Chondrocyte (in vitro differentiated cells): Measurements from ENCODE around the gene COX10. TPM values are rescaled to one million over a fixed set of nuclear protein-coding genes. Genes with fewer than 3 reads are reported as not detected.

ENCODE experiments used
- DNase-seq: peaks from one replicate; pipeline ENCODE4 v3.0.0; 2021; ENCODE audit warnings: mixed read lengths, low spot score
- H3K27ac Mint-ChIP-seq: one replicate; pipeline ENCODE4 v1.8.0; 2021; ENCODE audit warnings: mild to moderate bottlenecking, moderate library complexity, mixed read lengths; ENCODE audit not compliant: unreplicated experiment
- H3K27me3 Mint-ChIP-seq: 2 replicates; pipeline ENCODE4 v1.8.0; 2021; ENCODE audit warnings: low read depth, mixed read lengths
- H3K36me3 Mint-ChIP-seq: 2 replicates; pipeline ENCODE4 v1.8.0; 2021; ENCODE audit warnings: low read depth, mixed read lengths
- H3K4me1 Mint-ChIP-seq: 2 replicates; pipeline ENCODE4 v1.8.0; 2021; ENCODE audit warnings: low read depth, mild to moderate bottlenecking, mixed read lengths
- H3K4me3 Mint-ChIP-seq: one replicate; pipeline ENCODE4 v1.8.0; 2021; ENCODE audit warnings: mild to moderate bottlenecking, moderate library complexity, mixed read lengths; ENCODE audit not compliant: unreplicated experiment
- H3K9me3 Mint-ChIP-seq: 2 replicates; pipeline ENCODE4 v1.8.0; 2021; ENCODE audit warnings: low read depth, mixed read lengths
- CTCF ChIP-seq: fragments of 200-600 bp; sonication (generic); IDR thresholded peaks from 2 replicates; pipeline ENCODE4 v1.5.0; 2021; ENCODE audit warnings: antibody characterized with exemption, mild to moderate bottlenecking, moderate library complexity
- total RNA-seq: library from RNA; stranded (reverse); gene quantifications from 3 replicates; pipeline ENCODE4 v1.2.1, GENCODE V29; 2021

COX10 gene
- total RNA-seq, 1 donor from 2014 or later = 12.6 TPM

GRCh38 chr17:14125518-14126137, 56.3 kb downstream of the COX10 start:
- Mint-ChIP-seq H3K9me3 (no peaks in the 10 kb centered on the region), H3K27me3 (no peaks in the 10 kb centered on the region), H3K36me3 (no peaks in the 10 kb centered on the region), H3K4me3 (no peak overlapping the region), H3K4me1 (peaks cover 3% of the 10 kb centered on the region), H3K27ac (no peak overlapping the region)
- DNase-seq = no peak
- no peak for TF ChIP-seq CTCF

DNA sequence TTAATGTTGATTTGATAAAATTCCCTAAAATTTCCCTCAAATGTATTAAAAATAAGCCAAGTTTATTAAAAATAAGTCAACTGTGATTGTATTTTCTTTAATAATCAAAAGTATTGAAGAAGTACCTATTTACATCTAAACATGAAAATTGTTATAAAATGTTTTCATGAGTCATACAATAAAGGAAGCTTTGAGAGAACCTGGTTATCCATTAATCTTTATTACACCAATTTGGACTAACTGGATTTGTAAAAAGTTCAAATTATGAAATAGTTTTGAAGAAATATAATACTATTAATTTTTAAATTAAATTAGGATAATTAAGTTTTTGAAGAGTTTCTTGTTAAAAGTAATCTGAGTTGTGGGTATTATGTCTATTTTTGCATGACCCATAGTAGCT, 63.8 kb downstream of the COX10 start:
- no peak for TF ChIP-seq CTCF
- no peak overlapping the region for H3K27ac Mint-ChIP-seq
- no peak overlapping the region for H3K4me3 Mint-ChIP-seq
- no peak for DNase-seq
- no peaks in the 10 kb centered on the region for H3K36me3 Mint-ChIP-seq
- H3K4me1 Mint-ChIP-seq = peaks cover 11% of the 10 kb centered on the region
- H3K9me3 Mint-ChIP-seq = no peaks in the 10 kb centered on the region
- no peaks in the 10 kb centered on the region for H3K27me3 Mint-ChIP-seq

GRCh38 chr17:14134456-14134855, 65.2 kb downstream of the COX10 start:
- Mint-ChIP-seq H3K4me1 (peaks cover 8% of the 10 kb centered on the region), H3K27me3 (no peaks in the 10 kb centered on the region), H3K9me3 (no peaks in the 10 kb centered on the region), H3K36me3 (no peaks in the 10 kb centered on the region), H3K4me3 (no peak overlapping the region), H3K27ac (no peak overlapping the region)
- TF ChIP-seq CTCF = no peak
- no peak for DNase-seq

- TF ChIP-seq CTCF = no peak
- no peak for DNase-seq
- H3K27me3 Mint-ChIP-seq = no peaks in the 10 kb centered on the region
- H3K4me1 Mint-ChIP-seq = peaks cover 8% of the 10 kb centered on the region
- H3K4me3 Mint-ChIP-seq = no peak overlapping the region
- no peak overlapping the region for H3K27ac Mint-ChIP-seq
- H3K9me3 Mint-ChIP-seq = no peaks in the 10 kb centered on the region
- H3K36me3 Mint-ChIP-seq = no peaks in the 10 kb centered on the region
Observed at GRCh38 chr17:14135906-14136590, 66.7 kb downstream of the COX10 start.

DNA sequence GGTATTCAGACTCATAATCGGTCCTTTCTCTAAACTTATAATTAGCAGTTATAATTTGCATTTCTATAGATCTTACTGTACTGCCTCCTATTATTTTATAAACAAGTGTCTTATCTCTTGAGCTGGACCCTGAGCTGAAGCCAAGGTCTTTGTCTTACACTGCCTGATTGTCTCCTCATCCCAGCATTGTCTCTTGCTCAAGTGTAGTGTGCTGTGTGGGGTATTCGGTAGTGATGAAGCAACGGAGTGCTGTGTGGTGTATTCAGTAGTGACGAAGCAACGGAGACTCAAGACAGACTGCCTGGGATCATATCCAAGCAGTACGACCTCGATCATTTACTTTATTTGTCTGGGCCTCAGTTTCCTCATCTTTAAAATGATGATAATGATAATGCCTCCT, 69.3 kb downstream of the COX10 start:
- Mint-ChIP-seq H3K4me3 (no peak overlapping the region), H3K27ac (no peak overlapping the region), H3K36me3 (no peaks in the 10 kb centered on the region), H3K4me1 (peaks cover 16% of the 10 kb centered on the region), H3K9me3 (no peaks in the 10 kb centered on the region), H3K27me3 (no peaks in the 10 kb centered on the region)
- DNase-seq = no peak
- no peak for TF ChIP-seq CTCF
